Measurements from ENCODE around the gene AKR1B1.
"Not testable (repeated sequence)": the region's sequence is repeated elsewhere in the genome, so short reads cannot be mapped to it uniquely, and the experiment has no call there.

AKR1B1 gene

GRCh38 chr7:134495546-134495945, 36.6 kb upstream of the AKR1B1 start:
- no peak for DNase-seq (ENCODE audit: extremely low read depth, low read depth)
- no peak for TF ChIP-seq CTCF (IDR thresholded peaks at IDR 0.05; ENCODE audit: low read depth, low read length, missing control alignments)
- no peak overlapping the region for H3K4me3 ChIP-seq (replicated peaks; ENCODE audit: low read depth, low read length)

GRCh38 chr7:134493091-134493490, 34.2 kb upstream of the AKR1B1 start:
- DNase-seq (ENCODE audit: extremely low read depth, low read depth) = no peak
- H3K4me3 ChIP-seq (replicated peaks; ENCODE audit: low read depth, low read length) = no peak overlapping the region
- TF ChIP-seq CTCF (IDR thresholded peaks at IDR 0.05; ENCODE audit: low read depth, low read length, missing control alignments) = no peak

GRCh38 chr7:134487721-134488120, 28.8 kb upstream of the AKR1B1 start:
- not testable (repeated sequence) for H3K4me3 ChIP-seq (replicated peaks; ENCODE audit: low read depth, low read length); DNase-seq (ENCODE audit: extremely low read depth, low read depth)

GRCh38 chr7:134485203-134485602, 26.3 kb upstream of the AKR1B1 start:
- TF ChIP-seq CTCF (IDR thresholded peaks at IDR 0.05; ENCODE audit: low read depth, low read length, missing control alignments) = no peak
- H3K4me3 ChIP-seq (replicated peaks; ENCODE audit: low read depth, low read length) = no peak overlapping the region
- no peak for DNase-seq (ENCODE audit: extremely low read depth, low read depth)

- TF ChIP-seq CTCF (IDR thresholded peaks at IDR 0.05; ENCODE audit: low read depth, low read length, missing control alignments) = no peak
- no peak overlapping the region for H3K4me3 ChIP-seq (replicated peaks; ENCODE audit: low read depth, low read length)
- DNase-seq (ENCODE audit: extremely low read depth, low read depth) = no peak
Observed at GRCh38 chr7:134483296-134483695, 24.4 kb upstream of the AKR1B1 start.

GRCh38 chr7:134482858-134483257, 24.0 kb upstream of the AKR1B1 start:
- TF ChIP-seq CTCF (IDR thresholded peaks at IDR 0.05; ENCODE audit: low read depth, low read length, missing control alignments) = no peak
- DNase-seq (ENCODE audit: extremely low read depth, low read depth) = no peak
- no peak overlapping the region for H3K4me3 ChIP-seq (replicated peaks; ENCODE audit: low read depth, low read length)

- no peak overlapping the region for H3K4me3 ChIP-seq (replicated peaks; ENCODE audit: low read depth, low read length)
- no peak for DNase-seq (ENCODE audit: extremely low read depth, low read depth)
- TF ChIP-seq CTCF (IDR thresholded peaks at IDR 0.05; ENCODE audit: low read depth, low read length, missing control alignments) = no peak
Observed at GRCh38 chr7:134481167-134481566, 22.3 kb upstream of the AKR1B1 start.
